GM12878 (cell line): ENCODE data around the gene PI4KA. TPM values are rescaled to one million over a fixed set of nuclear protein-coding genes. Genes with fewer than 3 reads are reported as not detected.

Experiments used
- ATAC-seq: fragments of 200-7000 bp; cut with Tn5 transposase; 3 replicates; pipeline ENCODE4 v1.9.1; 2020; ENCODE audit warnings: mild to moderate bottlenecking, moderate library complexity
- BruUV-seq: library from RNA; stranded (reverse); fragments of 400-500 nt; replicated peaks from 2 replicates; lab custom pipeline; 2021; lab: Mats Ljungman, UMichigan
- CTCF ChIA-PET: fragments of 300-600 bp; sonication (Branson Sonifier 250); formaldehyde crosslinking; extraction: SDS; loops from one replicate; lab custom pipeline; 2021; ENCODE audit warnings: inconsistent platforms; lab: Yijun Ruan, JAX
- POLR2A ChIA-PET: fragments of 350-600 bp; formaldehyde crosslinking; extraction: SDS; loops from one replicate; lab custom pipeline; 2021; ENCODE audit warnings: inconsistent platforms; lab: Charles Lee
- RAD21 ChIA-PET: fragments of 300-600 bp; sonication (Branson Sonifier 250); formaldehyde crosslinking; loops from one replicate; lab custom pipeline; 2023; ENCODE audit warnings: antibody characterized with exemption; ENCODE audit not compliant: unreplicated experiment; lab: Charles Lee
- SMC1A ChIA-PET: fragments of 300-600 bp; sonication (Branson Sonifier 250); formaldehyde crosslinking; loops from one replicate; lab custom pipeline; 2023; ENCODE audit not compliant: unreplicated experiment, uncharacterized antibody; lab: Charles Lee
- DNase-seq: peaks from one replicate; pipeline ENCODE4 v3.0.0-alpha.2; 2011; ENCODE audit warnings: low read depth, low spot score
- FAIRE-seq: peaks from 3 replicates; lab custom pipeline; 2011; peaks lifted over from hg19 to GRCh38; lab: Jason Lieb, UNC
- H2AFZ ChIP-seq: 2 replicates; pipeline ENCODE4 v1.6.0; 2011; ENCODE audit warnings: low read depth, low read length, control low read depth; ENCODE audit not compliant: control insufficient read depth
- H3K27ac ChIP-seq: 2 replicates; pipeline ENCODE4 v1.5.1; 2011; ENCODE audit warnings: control low read depth; ENCODE audit not compliant: control insufficient read depth, insufficient read depth
- H3K27me3 ChIP-seq, 2 experiments: replicated peaks in 1 of 2; 2 replicates each; pipeline versions ENCODE4 v1.6.0 to v1.6.1; 2011; ENCODE audit warnings: low read length in 1 of 2; ENCODE audit not compliant: control insufficient read depth in 2 of 2, insufficient read depth in 2 of 2
- H3K36me3 ChIP-seq, 2 experiments: 2 replicates each; pipeline ENCODE4 v1.5.1; 2011; ENCODE audit warnings: low read length in 1 of 2; ENCODE audit not compliant: control insufficient read depth in 2 of 2, insufficient read depth in 2 of 2
- H3K4me1 ChIP-seq: 2 replicates; pipeline ENCODE4 v1.6.1; 2011; ENCODE audit warnings: mild to moderate bottlenecking, low read length, moderate library complexity, mixed read lengths; ENCODE audit not compliant: control insufficient read depth, insufficient read depth
- H3K4me2 ChIP-seq: 2 replicates; pipeline ENCODE4 v1.6.0; 2011; ENCODE audit warnings: control low read depth; ENCODE audit not compliant: control insufficient read depth, insufficient read depth
- H3K4me3 ChIP-seq: fragments of 200-600 bp; sonication (generic); 2 replicates; pipeline ENCODE4 v1.5.1; 2016
- H3K79me2 ChIP-seq: 2 replicates; pipeline ENCODE4 v1.6.0; 2011; ENCODE audit warnings: low read length; ENCODE audit not compliant: control insufficient read depth, insufficient read depth
- H3K9ac ChIP-seq: 2 replicates; pipeline ENCODE4 v1.8.0; 2011; ENCODE audit warnings: low read length, control low read depth, mixed read lengths; ENCODE audit not compliant: control insufficient read depth, insufficient read depth
- H3K9me3 ChIP-seq: replicated peaks from 3 replicates; pipeline ENCODE4 v1.5.1; 2011; ENCODE audit warnings: mild to moderate bottlenecking, low read length; ENCODE audit not compliant: control insufficient read depth, insufficient read depth
- H4K20me1 ChIP-seq: 2 replicates; pipeline ENCODE4 v1.6.0; 2011; ENCODE audit not compliant: control insufficient read depth, insufficient read depth
- EGR1 ChIP-seq, 2 experiments: IDR thresholded peaks; 1 replicate in 1 of 2; 2 replicates in 1 of 2; pipeline ENCODE4 v1.6.1; 2011 to 2012; ENCODE audit warnings: low read depth in 2 of 2, low read length in 2 of 2, borderline replicate concordance in 1 of 2, mild to moderate bottlenecking in 1 of 2, moderate library complexity in 1 of 2
- KLF5 ChIP-seq: fragments of 450-650 bp; IDR thresholded peaks from 2 replicates; pipeline ENCODE4 v1.6.1; 2014; ENCODE audit warnings: mild to moderate bottlenecking; ENCODE audit not compliant: partially characterized antibody
- MTA2 ChIP-seq: fragments of 450-650 bp; IDR thresholded peaks from 2 replicates; pipeline ENCODE4 v1.6.1; 2016; ENCODE audit warnings: low read depth, mild to moderate bottlenecking, moderate library complexity
- SUZ12 ChIP-seq: fragments of 200-600 bp; sonication (generic); IDR thresholded peaks from one replicate; pipeline ENCODE4 v1.6.1; 2018; ENCODE audit warnings: antibody characterized with exemption, mild to moderate bottlenecking; ENCODE audit not compliant: unreplicated experiment
- ZNF687 ChIP-seq: fragments of 450-650 bp; IDR thresholded peaks from 2 replicates; pipeline ENCODE4 v1.6.1; 2017; ENCODE audit warnings: mild to moderate bottlenecking, moderate library complexity
- WGBS: methylation state at CpG from one replicate; pipeline ENCODE4 v1.1.6; 2016; ENCODE audit warnings: low lambda C conversion rate; ENCODE audit not compliant: insufficient replicate concordance, insufficient coverage; ENCODE audit errors: missing lambda C conversion rate; 5-methylcytosine and 5-hydroxymethylcytosine counted together
- in situ Hi-C: fragments of 300-500 bp; cut with MboI; formaldehyde crosslinking; loops from 9 replicates; pipeline ENCODE4 v1.14.3; 2018; ENCODE audit warnings: mixed read lengths
- intact Hi-C: fragments of 100-400 bp; cut with micrococcal nuclease; formaldehyde crosslinking; loops from one replicate; pipeline ENCODE4 v1.14.2; 2022; ENCODE audit not compliant: unreplicated experiment
- polyA plus RNA-seq, 11 experiments: library from polyadenylated mRNA; depleted of rRNA in 4 of 11; unstranded in 6 of 11; stranded (reverse) in 5 of 11; fragments of >200 nt; fragmentation: Nextera tagmentation in 4 of 11; fragmentation: Illumina TruSeq in 1 of 11; extraction: Ambion mirVana in 4 of 11; extraction: Trizol in 1 of 11; gene quantifications; 1 replicate in 1 of 11; 2 replicates in 10 of 11; pipeline versions ENCODE4 v1.2.1 to v1.2.3, GENCODE V29; 2011 to 2016; ENCODE audit warnings: inconsistent platforms in 2 of 11, missing spikeins in 2 of 11, low read depth in 1 of 11
- total RNA-seq, 4 experiments: library from RNA; depleted of rRNA in 3 of 4; stranded (reverse); fragments of >200 nt in 3 of 4; fragmentation: Illumina TruSeq in 1 of 4; extraction: Trizol in 1 of 4; gene quantifications; 2 replicates each; pipeline versions ENCODE4 v1.2.1 to v1.2.3, GENCODE V29; 2013 to 2021
- TF ChIP-seq, protein P1 (sequence below): fragments of 450-650 bp; IDR thresholded peaks from 2 replicates; pipeline ENCODE4 v1.6.1; 2017; ENCODE audit warnings: low read depth, mild to moderate bottlenecking, moderate library complexity
- TF ChIP-seq, protein P2 (sequence below): IDR thresholded peaks from 2 replicates; pipeline ENCODE4 v1.6.1; 2011; ENCODE audit warnings: mild to moderate bottlenecking, low read depth, low read length, moderate library complexity; ENCODE audit not compliant: insufficient replicate concordance

PI4KA gene
- total and polyA plus RNA-seq, 10 of the 15 experiments (the other 5 are each of a cell fraction or from before 2014, with no cell fraction given) = 4.2 to 78.4 (median 42.1) TPM

DNA sequence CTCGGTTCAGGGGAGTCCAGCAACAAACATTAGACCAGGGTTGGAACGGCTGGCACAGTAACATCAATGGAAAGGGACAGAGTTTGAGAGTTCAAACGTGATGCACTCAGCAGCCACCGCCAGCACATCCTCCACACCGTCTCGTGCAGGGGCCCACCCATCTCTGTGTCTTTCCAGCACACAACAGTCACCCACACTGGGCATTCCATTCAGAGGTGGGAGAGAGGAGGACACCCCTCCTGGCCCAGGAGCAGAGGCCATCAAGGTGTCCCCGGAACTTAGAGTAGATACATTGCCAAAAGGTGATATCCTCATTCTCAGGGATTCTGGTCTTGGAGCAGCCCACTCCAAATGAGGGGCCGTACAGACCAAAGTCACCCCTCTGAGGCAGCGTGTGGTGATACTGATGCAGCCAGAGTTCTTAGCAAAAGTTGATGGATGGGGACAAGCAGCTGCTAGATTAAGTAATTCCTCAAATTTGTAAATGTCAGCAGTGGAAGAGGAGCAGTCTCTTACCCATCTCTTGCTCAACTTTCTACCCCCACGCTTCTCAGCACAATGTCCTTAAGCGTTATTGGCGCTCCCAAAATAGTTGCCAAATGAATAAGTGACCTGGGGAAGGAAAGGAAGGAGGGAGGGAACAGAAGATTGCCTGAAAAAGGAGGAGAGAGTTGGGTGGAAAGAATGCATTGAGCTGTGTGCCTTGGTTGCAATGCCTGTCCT, 5.7 kb upstream of the PI4KA start:
- intact Hi-C loops = no loop called here
- H2AFZ ChIP-seq = no peak overlapping the region
- TF ChIP-seq, protein P1, sequence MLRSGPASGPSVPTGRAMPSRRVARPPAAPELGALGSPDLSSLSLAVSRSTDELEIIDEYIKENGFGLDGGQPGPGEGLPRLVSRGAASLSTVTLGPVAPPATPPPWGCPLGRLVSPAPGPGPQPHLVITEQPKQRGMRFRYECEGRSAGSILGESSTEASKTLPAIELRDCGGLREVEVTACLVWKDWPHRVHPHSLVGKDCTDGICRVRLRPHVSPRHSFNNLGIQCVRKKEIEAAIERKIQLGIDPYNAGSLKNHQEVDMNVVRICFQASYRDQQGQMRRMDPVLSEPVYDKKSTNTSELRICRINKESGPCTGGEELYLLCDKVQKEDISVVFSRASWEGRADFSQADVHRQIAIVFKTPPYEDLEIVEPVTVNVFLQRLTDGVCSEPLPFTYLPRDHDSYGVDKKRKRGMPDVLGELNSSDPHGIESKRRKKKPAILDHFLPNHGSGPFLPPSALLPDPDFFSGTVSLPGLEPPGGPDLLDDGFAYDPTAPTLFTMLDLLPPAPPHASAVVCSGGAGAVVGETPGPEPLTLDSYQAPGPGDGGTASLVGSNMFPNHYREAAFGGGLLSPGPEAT = no peak
- no peak for TF ChIP-seq ZNF687
- TF ChIP-seq KLF5 = no peak
- TF ChIP-seq EGR1 (IDR thresholded peaks at IDR 0.05; ENCODE audit: borderline replicate concordance in 1 of 2, low read depth in 2 of 2, low read length in 2 of 2) = no peak
- TF ChIP-seq, protein P2, sequence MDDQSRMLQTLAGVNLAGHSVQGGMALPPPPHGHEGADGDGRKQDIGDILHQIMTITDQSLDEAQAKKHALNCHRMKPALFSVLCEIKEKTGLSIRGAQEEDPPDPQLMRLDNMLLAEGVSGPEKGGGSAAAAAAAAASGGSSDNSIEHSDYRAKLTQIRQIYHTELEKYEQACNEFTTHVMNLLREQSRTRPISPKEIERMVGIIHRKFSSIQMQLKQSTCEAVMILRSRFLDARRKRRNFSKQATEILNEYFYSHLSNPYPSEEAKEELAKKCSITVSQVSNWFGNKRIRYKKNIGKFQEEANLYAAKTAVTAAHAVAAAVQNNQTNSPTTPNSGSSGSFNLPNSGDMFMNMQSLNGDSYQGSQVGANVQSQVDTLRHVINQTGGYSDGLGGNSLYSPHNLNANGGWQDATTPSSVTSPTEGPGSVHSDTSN = no peak
- no peak for TF ChIP-seq SUZ12
- TF ChIP-seq MTA2 = no peak
- H3K27ac ChIP-seq = no peak overlapping the region
- no TSS peak for BruUV-seq
- H3K9ac ChIP-seq = no peak overlapping the region
- in situ Hi-C loops = loop anchor here (10.0 kb wide), 1 partner anchor 50 kb away; the partner anchor contains the start of gene CRKL
- ChIA-PET SMC1A (no interaction called here), POLR2A (no interaction called here), CTCF (no interaction called here), RAD21 (no interaction called here)
- H3K36me3 ChIP-seq = peaks cover 0 to 6% of the 10 kb centered on the region in 2 experiments; a peak in 2 of 4 replicates
- H3K9me3 ChIP-seq = no peaks in the 10 kb centered on the region
- ATAC-seq (no peak), FAIRE-seq (no peak), DNase-seq (no peak)
- no peaks in the 10 kb centered on the region; the same call in 1 of the 2 replicates for H3K4me1 ChIP-seq
- H4K20me1 ChIP-seq = no peaks in the 10 kb centered on the region
- no peaks in the 10 kb centered on the region for H3K27me3 ChIP-seq
- H3K4me3 ChIP-seq = no peak overlapping the region
- H3K4me2 ChIP-seq = no peak overlapping the region
- H3K79me2 ChIP-seq = peaks cover 6% of the 10 kb centered on the region
- 90% methylated on average over 12 of the region's 12 CpGs for WGBS
